IPS DF 6.9 (cell line): ENCODE data around the gene ID4.

Experiments
- DNase-seq: peaks from one replicate; pipeline ENCODE4 v3.0.0-alpha.2; 2013; ENCODE audit warnings: low read depth, low spot score
- H3K27ac ChIP-seq: one replicate; pipeline ENCODE4 v1.5.1; 2013; ENCODE audit warnings: low read length, control low read depth
- H3K27me3 ChIP-seq: 2 replicates; pipeline ENCODE4 v1.6.1; 2013; ENCODE audit warnings: mild to moderate bottlenecking, low read length; ENCODE audit not compliant: control insufficient read depth, insufficient read depth
- H3K36me3 ChIP-seq: 2 replicates; pipeline ENCODE4 v1.6.1; 2013; ENCODE audit warnings: low read length; ENCODE audit not compliant: control insufficient read depth, insufficient read depth
- H3K4me1 ChIP-seq: 2 replicates; pipeline ENCODE4 v1.6.1; 2013; ENCODE audit warnings: low read length; ENCODE audit not compliant: control insufficient read depth, insufficient read depth
- H3K4me3 ChIP-seq: 2 replicates; pipeline ENCODE4 v1.5.1; 2013; ENCODE audit warnings: mild to moderate bottlenecking, low read length
- H3K9me3 ChIP-seq: 2 replicates; pipeline ENCODE4 v1.6.1; 2013; ENCODE audit warnings: low read length, inconsistent platforms; ENCODE audit not compliant: control insufficient read depth, insufficient read depth
- WGBS: extraction: QIAGEN DNeasy Blood & Tissue Kit; methylation state at CpG from one replicate; pipeline ENCODE4 v1.1.7; 2013; ENCODE audit warnings: mixed read lengths, missing lambda C conversion rate; ENCODE audit not compliant: insufficient read length, insufficient coverage; 5-methylcytosine and 5-hydroxymethylcytosine counted together

ID4 gene

DNA sequence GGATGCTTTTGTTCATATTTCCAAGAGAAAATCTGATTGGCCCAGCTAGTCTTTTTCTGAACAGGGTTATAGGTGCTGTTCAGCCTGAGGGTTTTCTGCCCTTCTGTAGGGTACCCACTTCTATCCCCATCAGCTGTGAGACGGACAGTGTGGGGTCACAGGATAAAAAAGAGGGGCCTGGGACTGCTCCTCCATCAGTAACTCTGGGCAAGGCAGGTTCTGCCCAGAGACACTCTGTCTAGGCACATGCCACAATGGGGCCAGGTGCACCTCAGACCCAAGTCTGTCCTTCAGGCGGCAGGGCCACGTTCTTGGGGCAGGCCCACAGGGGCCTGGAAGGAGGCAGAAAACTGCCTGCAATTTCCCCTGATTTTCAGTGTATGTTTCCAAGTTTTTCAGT, 20.0 kb downstream of the ID4 start:
- Histone ChIP-seq H3K27me3 (no peaks in the 10 kb centered on the region), H3K4me3 (no peak overlapping the region), H3K36me3 (no peaks in the 10 kb centered on the region), H3K27ac (no peak overlapping the region), H3K9me3 (no peaks in the 10 kb centered on the region), H3K4me1 (no peaks in the 10 kb centered on the region)
- no CpG with 5 or more reads among the region's 3 CpGs for WGBS
- no peak for DNase-seq

DNA sequence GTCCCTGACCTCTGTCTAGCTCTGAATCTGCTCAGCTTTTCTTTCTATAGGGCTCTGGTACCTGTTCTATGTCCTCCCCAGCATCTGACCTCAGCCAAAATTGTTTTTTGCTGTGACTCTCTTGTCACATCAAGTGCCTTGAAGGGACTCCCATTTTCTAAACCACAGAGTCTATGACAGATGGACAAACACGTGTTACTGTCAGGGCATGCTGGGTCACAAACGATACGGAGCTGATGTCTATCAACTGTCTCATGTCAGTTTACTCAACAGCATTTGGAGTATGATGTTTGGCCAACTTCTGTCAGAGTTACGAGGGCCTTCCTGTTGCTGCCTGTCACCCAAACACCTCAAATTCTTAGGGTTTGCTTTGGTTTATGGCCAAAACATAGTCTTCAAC, 20.5 kb downstream of the ID4 start:
- WGBS: no CpG with 5 or more reads among the region's 4 CpGs
- no peaks in the 10 kb centered on the region for H3K27me3 ChIP-seq
- H3K4me1 ChIP-seq: no peaks in the 10 kb centered on the region
- no peak for DNase-seq
- no peaks in the 10 kb centered on the region for H3K36me3 ChIP-seq
- no peak overlapping the region for H3K4me3 ChIP-seq
- no peaks in the 10 kb centered on the region for H3K9me3 ChIP-seq
- no peak overlapping the region for H3K27ac ChIP-seq

DNA sequence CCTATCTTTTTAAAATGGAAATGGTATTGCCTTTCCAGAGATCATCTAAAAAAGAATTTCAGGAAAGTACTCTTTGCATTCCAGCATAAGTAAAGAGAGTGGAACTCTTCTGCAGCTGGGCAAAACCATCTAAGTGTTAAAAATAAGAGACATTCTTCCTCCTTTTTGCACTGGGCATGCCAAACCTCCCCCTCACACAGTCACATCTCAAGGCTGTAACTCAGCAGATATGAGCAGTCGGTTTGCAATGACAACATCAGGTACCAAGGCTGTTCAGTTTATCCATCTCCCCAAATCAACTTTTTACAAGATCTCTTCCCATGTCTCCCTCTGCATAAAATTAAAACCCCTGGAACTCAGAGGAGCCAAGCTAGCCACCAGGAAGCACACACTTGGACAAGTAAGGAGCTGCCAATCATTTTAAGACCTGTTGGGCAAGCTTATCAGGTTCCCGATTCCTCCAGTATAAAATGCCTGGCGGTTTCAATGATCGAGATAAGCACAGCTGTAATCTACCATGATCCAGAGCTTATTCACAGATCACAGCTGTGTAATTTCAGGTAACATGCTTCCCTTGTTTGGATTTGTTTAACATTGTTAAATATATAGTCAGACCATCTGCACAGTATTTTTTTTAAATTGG, 23.2 kb downstream of the ID4 start:
- no peak for DNase-seq
- H3K4me3 ChIP-seq: no peak overlapping the region
- H3K27me3 ChIP-seq: no peaks in the 10 kb centered on the region
- no CpG with 5 or more reads among the region's 4 CpGs for WGBS
- no peak overlapping the region for H3K27ac ChIP-seq
- no peaks in the 10 kb centered on the region for H3K9me3 ChIP-seq
- no peaks in the 10 kb centered on the region for H3K4me1 ChIP-seq
- no peaks in the 10 kb centered on the region for H3K36me3 ChIP-seq

DNA sequence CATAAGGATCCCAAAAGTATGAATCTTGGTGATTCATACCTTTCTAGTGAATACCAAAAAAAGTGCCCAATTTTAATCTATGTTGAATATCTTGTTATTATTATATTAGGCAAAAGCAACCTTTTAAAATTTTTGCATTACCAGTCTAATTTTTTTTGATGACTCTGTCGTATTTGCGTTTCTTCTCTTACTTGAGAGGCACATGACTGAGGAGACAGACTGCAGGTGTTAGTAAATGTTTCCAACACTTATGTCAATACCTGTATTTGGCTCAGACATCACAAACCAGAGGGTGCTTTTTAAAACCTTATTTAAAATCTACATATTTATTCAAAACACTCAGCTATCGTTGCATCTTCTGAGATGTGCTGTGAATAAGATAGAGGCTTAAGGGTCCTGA, 27.1 kb downstream of the ID4 start:
- no peaks in the 10 kb centered on the region for H3K36me3 ChIP-seq
- H3K27ac ChIP-seq: no peak overlapping the region
- no peak for DNase-seq
- no peaks in the 10 kb centered on the region for H3K4me1 ChIP-seq
- H3K4me3 ChIP-seq: no peak overlapping the region
- H3K9me3 ChIP-seq: no peaks in the 10 kb centered on the region
- no peaks in the 10 kb centered on the region for H3K27me3 ChIP-seq
- no CpG with 5 or more reads among the region's 3 CpGs for WGBS

DNA sequence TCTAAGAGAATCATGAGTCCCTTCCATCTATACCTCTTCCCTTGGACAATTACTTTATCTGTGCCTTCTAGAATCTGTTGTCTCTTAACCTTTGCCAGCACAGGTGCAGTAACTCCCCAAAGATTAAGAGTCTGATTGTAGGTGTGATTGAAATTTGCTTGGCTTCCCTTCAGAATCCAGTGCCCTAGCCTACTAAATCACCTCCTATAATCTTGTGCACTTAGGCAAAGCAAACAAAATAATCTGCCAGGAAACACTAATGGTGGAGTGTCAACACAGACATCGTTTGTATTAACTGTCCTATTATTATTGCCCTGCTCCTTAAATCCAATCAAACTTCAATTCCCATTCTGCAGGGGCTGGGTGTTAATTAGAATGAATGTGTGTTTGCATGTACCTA, 28.0 kb downstream of the ID4 start:
- no peaks in the 10 kb centered on the region for H3K4me1 ChIP-seq
- WGBS: no CpG with 5 or more reads among the region's 1 CpG
- no peak for DNase-seq
- H3K9me3 ChIP-seq: no peaks in the 10 kb centered on the region
- no peaks in the 10 kb centered on the region for H3K27me3 ChIP-seq
- H3K27ac ChIP-seq: no peak overlapping the region
- H3K4me3 ChIP-seq: no peak overlapping the region
- H3K36me3 ChIP-seq: no peaks in the 10 kb centered on the region

DNA sequence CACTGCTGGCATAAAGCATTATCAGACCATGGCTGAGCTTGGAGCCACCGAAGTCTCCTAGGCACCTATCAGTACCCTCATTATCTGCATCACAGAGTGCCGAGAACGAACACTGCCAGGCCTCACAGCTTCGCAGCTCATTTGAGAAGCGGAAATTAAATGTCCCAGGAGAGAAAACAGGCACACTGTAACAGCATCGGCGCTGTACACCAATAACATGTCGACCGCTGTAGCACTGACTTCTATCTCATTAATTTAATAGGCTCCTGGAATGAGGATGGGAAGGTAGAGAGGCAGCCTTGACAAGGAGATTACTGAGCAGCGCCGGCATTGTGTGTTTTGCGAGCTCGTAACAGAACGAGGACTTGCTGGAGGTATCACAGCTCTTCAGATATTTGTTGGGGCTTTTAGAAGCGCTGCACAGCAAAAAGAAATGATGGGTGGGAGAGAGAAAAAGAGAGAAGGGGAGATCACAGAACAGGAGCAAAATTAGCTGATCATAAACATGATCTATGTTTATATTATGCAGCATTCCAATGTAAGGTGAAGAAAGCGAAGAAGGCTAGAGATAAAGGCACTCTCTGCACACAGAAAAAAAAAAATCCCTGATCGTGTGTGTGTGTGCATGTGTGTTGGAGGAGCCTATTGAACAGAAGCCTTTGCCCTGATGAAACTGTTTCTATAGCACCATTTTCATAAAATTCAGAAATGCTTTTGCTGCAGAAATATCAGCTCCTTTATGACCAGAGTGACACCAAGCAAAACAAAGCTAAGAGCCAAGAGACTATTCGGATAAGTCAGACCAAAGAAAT, 29.2 kb downstream of the ID4 start:
- Histone ChIP-seq H3K27me3 (no peaks in the 10 kb centered on the region), H3K36me3 (no peaks in the 10 kb centered on the region), H3K9me3 (no peaks in the 10 kb centered on the region), H3K27ac (no peak overlapping the region), H3K4me3 (no peak overlapping the region), H3K4me1 (no peaks in the 10 kb centered on the region)
- no CpG with 5 or more reads among the region's 18 CpGs for WGBS
- no peak for DNase-seq

DNA sequence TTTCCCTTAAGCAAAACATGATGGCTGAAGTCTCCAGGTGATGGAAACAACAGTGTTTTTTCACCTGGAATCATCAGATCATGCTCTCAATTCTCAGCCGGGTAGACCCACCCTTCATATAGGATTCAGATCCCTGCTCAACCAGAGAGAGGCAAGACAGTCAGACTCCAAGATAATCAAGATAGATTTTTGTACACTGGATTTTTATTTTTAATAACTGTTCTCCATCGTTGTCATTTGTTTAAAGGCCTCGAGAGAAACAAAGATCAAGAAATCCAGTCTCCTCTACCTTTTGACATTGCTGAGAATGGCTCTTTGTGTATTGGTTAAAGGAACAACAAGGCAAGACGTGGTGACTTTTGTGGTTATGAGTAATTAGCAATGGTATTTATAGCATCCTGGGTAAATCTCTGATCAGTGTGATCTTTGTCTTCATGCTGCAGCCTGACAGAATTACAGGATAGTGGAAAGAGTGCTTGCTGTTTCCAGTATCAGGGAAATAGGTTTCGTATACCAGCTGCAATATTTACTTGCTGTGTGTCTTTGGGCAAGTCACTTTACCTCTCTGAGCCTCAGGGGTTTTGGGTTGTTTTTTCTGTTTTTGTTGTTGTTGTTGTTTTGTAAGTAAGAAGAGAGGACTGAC, 29.9 kb downstream of the ID4 start:
- Histone ChIP-seq H3K27me3 (no peaks in the 10 kb centered on the region), H3K36me3 (no peaks in the 10 kb centered on the region), H3K4me3 (no peak overlapping the region), H3K9me3 (no peaks in the 10 kb centered on the region), H3K4me1 (no peaks in the 10 kb centered on the region), H3K27ac (no peak overlapping the region)
- no CpG with 5 or more reads among the region's 5 CpGs for WGBS
- no peak for DNase-seq

DNA sequence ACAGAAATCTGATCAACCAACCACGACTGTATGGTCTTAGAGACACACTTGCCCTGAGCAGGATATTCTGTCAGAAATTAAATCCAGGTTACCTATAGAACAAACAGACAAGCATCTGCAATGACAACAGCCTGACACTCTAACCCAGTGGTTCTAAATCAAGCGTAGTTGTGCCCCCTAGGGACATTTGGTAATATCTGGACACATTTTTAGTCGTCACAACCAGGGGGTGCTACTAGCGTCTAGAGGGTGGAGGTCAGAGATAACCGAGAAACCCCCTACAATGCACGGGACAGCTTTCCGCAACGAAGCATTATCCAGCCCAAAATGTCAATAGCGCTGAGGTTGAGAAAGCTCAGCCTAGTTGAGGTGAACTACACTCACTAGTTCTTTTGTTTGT, 32.3 kb downstream of the ID4 start:
- Histone ChIP-seq H3K4me3 (no peak overlapping the region), H3K36me3 (no peaks in the 10 kb centered on the region), H3K27ac (no peak overlapping the region), H3K27me3 (no peaks in the 10 kb centered on the region), H3K9me3 (no peaks in the 10 kb centered on the region), H3K4me1 (no peaks in the 10 kb centered on the region)
- no CpG with 5 or more reads among the region's 9 CpGs for WGBS
- DNase-seq: no peak

DNA sequence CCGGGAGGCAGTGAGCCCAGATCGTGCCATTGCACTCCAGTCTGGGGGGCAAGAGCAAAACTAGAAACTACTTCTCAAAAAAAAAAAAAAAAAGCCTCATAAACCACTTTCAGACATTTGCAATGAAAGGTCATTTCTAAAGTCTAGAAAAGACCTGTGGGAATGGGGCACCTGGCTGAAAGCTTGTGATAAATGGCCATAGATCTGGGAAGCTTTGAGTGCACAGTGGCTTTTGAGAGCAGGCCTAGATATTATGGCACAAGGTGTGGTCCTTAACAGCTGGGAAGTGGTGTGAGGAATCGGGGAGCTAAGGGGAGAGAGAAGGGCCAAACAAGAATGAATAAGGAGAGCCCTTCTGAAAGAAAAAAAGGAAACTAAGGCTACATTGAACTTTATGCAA, 33.2 kb downstream of the ID4 start:
- DNase-seq: no peak
- Histone ChIP-seq H3K36me3 (no peaks in the 10 kb centered on the region), H3K4me3 (no peak overlapping the region), H3K27ac (no peak overlapping the region), H3K4me1 (no peaks in the 10 kb centered on the region), H3K9me3 (no peaks in the 10 kb centered on the region), H3K27me3 (no peaks in the 10 kb centered on the region)
- no CpG with 5 or more reads among the region's 3 CpGs for WGBS

DNA sequence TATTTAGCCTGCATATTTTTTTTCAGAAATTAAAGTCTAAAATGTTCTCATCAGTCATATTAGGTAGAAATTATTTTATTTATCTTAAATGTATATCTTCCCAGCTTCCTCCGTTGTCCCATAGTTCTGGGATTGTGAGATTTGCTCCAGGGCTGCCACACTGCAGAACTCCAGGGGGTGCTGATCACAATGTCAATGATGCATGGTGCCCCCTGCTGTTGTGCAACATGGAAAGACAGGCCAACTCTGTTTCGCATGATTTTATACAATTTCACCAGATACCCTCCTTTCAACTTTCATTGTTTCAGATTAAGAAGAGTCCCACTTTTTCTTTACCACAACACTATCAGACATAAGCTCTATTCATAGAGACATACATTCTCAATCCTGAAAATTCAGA, 35.9 kb downstream of the ID4 start:
- WGBS: no CpG with 5 or more reads among the region's 2 CpGs
- H3K9me3 ChIP-seq: no peaks in the 10 kb centered on the region
- no peak overlapping the region for H3K27ac ChIP-seq
- no peak for DNase-seq
- no peaks in the 10 kb centered on the region for H3K4me1 ChIP-seq
- H3K27me3 ChIP-seq: no peaks in the 10 kb centered on the region
- H3K4me3 ChIP-seq: no peak overlapping the region
- no peaks in the 10 kb centered on the region for H3K36me3 ChIP-seq
